ENCODE results near the gene YTHDC1.

Gene YTHDC1

DNA sequence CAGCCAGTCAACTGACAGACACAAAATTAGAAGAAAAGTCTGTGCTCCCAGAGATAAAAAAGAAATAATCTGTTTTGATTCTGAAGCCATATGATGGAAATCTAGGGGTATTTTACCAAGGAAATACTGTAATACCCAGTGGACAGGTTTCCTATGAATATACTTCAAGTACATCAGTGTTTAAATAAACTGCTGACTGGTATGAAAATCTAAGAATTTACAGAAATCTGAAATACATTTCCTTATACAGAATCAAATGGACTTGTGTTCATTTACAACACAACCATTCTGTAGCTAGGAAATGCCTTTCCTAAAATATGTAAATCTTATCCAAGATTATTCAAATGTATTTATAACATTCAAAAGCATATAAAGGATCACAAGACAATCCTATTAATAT is 13.4 kb downstream of the YTHDC1 start:
- TF ChIP-seq, protein P1, sequence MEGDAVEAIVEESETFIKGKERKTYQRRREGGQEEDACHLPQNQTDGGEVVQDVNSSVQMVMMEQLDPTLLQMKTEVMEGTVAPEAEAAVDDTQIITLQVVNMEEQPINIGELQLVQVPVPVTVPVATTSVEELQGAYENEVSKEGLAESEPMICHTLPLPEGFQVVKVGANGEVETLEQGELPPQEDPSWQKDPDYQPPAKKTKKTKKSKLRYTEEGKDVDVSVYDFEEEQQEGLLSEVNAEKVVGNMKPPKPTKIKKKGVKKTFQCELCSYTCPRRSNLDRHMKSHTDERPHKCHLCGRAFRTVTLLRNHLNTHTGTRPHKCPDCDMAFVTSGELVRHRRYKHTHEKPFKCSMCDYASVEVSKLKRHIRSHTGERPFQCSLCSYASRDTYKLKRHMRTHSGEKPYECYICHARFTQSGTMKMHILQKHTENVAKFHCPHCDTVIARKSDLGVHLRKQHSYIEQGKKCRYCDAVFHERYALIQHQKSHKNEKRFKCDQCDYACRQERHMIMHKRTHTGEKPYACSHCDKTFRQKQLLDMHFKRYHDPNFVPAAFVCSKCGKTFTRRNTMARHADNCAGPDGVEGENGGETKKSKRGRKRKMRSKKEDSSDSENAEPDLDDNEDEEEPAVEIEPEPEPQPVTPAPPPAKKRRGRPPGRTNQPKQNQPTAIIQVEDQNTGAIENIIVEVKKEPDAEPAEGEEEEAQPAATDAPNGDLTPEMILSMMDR (IDR thresholded peaks at IDR 0.05; ENCODE audit: low read depth, low read length), result no peak
- no peak for DNase-seq (ENCODE audit: low read depth in 2 of 2)
- H3K4me3 ChIP-seq (replicated peaks in 1 of 2; ENCODE audit: low read depth in 2 of 2, low read length in 2 of 2), result no peak overlapping the region

DNA sequence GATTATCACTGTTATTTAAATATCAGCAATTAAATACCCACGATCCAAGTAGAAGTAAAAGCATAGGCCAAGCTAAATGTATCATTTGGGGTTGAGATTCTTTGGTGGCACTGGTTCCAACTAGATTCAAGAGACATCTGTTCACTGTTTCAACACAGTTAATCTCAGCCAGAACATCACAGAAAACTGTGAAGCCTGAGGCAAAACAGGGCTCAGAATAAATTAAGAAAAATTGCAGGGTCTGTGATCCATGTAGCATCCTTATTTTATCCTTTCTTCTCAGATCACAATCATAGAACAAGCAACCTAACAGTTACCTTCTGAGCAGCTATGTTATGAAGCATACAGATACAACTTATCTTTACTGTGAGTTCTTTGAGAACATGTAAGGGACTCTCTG is 23.7 kb downstream of the YTHDC1 start:
- TF ChIP-seq, protein P1 (IDR thresholded peaks at IDR 0.05; ENCODE audit: low read depth, low read length), result no peak
- DNase-seq (ENCODE audit: low read depth in 2 of 2), result no peak
- H3K4me3 ChIP-seq (replicated peaks in 1 of 2; ENCODE audit: low read depth in 2 of 2, low read length in 2 of 2), result no peak overlapping the region

DNA sequence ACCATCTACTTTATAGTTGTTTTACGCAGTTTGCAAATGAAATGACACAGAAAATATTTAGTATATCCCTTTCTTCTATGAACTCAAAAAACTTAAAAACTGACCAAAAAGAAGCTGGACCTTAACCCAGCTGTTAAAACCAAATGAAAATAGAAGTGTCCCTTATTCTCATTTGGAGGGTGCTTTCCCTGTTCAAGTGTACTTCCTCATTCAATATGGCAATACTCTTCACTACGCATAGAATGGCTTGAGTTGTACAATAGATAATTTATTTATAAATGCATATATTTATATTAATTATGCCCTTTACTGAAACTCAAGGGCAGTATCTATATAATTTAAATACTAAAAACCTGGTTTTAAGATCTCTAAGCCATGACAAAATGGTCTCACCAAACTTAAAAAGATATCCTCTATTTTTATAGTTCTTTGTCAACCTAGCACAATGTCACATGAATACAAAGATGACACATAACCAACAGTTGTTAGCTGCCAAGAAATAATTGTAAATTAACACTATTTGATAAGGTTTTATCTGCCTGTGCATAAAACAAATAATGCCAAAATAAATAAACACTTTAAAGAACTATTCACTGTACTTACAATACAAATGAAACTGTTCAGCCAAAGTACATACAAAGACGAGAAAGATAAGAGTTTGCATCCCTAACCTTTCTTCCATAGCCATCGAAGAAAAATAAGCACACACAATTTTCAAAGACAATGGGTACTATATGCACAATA is 25.2 kb downstream of the YTHDC1 start:
- no peak for DNase-seq (ENCODE audit: low read depth in 2 of 2)
- no peak overlapping the region for H3K4me3 ChIP-seq (replicated peaks in 1 of 2; ENCODE audit: low read depth in 2 of 2, low read length in 2 of 2)
- TF ChIP-seq, protein P1 (IDR thresholded peaks at IDR 0.05; ENCODE audit: low read depth, low read length), result no peak

DNA sequence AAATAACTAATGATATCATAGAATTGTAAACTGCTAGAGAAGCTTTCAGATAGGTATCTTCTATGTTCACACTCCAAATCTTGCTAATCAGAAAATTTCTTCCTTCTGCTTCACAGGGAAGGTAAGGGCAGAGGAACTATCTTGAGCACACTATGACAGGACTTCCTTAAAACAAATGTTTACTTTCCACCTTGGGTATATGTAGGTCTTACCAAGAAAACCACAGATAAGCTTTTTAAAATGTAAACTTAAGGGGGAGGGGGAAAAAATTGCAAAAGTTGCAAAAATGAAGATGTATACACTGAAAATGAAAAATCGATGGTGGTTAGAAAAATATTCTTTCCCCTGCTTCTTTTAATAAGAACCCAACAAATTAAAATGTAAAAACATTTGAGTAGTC is 30.9 kb downstream of the YTHDC1 start:
- TF ChIP-seq, protein P1 (IDR thresholded peaks at IDR 0.05; ENCODE audit: low read depth, low read length), result no peak
- DNase-seq (ENCODE audit: low read depth in 2 of 2), result no peak

DNA sequence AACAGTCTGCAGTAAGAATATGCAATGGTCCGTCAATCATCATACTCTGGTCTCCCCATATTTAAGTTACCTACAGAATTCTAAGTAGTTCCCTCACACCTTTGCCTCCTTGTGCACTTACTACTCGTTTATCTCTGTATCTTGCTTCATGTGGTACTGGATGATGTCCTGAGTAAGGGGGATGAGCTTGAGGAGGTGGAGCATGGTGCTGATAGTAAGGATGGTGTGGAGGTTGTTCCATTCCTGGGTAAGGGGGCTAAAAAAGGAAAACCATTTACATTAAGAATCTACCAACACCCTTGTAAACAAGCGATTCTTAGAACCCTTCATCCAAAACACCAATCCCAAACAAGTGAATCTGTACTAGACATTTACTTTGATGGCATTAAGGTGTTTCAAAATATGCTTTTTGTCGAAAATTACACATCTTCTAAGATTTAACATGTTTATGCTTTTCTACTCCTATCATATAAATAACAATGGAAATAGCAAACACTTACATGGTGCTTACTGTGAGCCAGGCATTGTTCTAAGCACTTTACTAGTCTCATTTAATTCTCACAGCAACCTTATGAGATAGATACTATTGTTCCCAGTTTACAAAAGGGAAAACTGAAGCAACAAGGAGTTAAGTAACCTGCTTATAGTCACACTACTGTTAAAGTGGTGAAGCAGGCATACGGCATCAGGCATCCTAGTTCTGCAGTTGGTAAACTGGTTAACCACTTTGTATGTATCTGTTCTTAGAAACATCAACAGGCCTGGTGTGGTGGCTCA is 33.5 kb downstream of the YTHDC1 start:
- DNase-seq (ENCODE audit: low read depth in 2 of 2), result no peak
- TF ChIP-seq, protein P1 (IDR thresholded peaks at IDR 0.05; ENCODE audit: low read depth, low read length), result no peak
- H3K4me3 ChIP-seq (replicated peaks in 1 of 2; ENCODE audit: low read depth in 2 of 2, low read length in 2 of 2), result no peak overlapping the region

More for the DNA sequence above, 30.9 kb downstream of the YTHDC1 start:
- no peak overlapping the region for H3K4me3 ChIP-seq (replicated peaks in 1 of 2; ENCODE audit: low read depth in 2 of 2, low read length in 2 of 2)

DNA sequence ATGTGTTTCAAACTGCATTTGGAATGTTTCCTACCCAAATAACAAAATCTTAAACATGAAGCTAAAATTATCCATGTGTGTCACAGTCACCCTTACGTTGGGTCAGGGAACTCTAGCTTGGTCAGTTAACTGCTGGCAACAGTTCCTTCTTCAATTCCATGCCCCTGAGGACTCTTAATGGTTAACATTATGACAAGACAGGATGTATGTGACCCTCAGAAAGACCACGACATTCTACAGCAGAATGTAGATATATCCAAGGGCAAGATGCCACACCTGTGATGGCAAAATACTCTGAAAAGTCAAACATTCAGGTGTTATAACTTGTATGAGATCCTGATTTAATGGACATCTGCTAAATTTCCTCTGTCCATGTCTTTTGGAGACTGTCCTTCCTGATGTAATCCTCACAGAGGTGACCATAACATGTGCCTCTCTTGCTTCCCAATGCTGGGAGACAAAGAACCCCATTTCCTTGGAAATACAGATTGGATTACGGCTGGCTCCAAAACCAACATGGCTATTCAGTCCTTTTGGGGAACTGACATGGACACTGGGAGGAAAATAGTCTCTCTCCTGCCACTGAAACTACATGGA is 39.1 kb downstream of the YTHDC1 start:
- no peak for DNase-seq (ENCODE audit: low read depth in 2 of 2)
- TF ChIP-seq, protein P1 (IDR thresholded peaks at IDR 0.05; ENCODE audit: low read depth, low read length), result no peak
- H3K4me3 ChIP-seq (replicated peaks in 1 of 2; ENCODE audit: low read depth in 2 of 2, low read length in 2 of 2), result no peak overlapping the region
